ENCODE data around the gene CXCL1.
"Not testable (repeated sequence)": the region's sequence is repeated elsewhere in the genome, so short reads cannot be mapped to it uniquely, and the experiment has no call there.

Gene CXCL1

DNA sequence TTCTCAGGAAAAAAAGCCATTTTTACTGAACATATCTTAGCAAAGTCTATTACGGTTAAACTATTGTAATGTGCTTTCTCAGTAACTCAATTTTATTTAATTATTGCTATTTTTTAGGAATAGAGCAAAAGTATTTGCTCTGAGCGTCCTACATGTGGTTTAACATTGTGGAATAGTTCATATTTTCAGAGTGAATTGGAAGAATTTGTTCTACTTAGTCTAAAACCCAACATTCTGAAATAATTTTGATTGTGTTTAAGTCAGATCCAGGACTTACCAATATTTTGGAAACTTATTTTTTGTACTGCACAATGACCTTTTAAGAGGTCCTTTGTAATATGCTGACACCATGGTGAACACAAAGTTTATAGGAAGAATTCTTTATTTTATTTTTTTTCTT, 27.2 kb downstream of the CXCL1 start:
- Mint-ChIP-seq H3K36me3 (ENCODE audit: low read depth) (no peaks in the 10 kb centered on the region), H3K9me3 (no peaks in the 10 kb centered on the region), H3K4me3 (no peak overlapping the region), H3K4me1 (no peaks in the 10 kb centered on the region), H3K27ac (no peak overlapping the region), H3K27me3 (ENCODE audit: low read depth, poor library complexity) (peaks cover 3% of the 10 kb centered on the region)
- no peak for DNase-seq
- TF ChIP-seq, protein P1, sequence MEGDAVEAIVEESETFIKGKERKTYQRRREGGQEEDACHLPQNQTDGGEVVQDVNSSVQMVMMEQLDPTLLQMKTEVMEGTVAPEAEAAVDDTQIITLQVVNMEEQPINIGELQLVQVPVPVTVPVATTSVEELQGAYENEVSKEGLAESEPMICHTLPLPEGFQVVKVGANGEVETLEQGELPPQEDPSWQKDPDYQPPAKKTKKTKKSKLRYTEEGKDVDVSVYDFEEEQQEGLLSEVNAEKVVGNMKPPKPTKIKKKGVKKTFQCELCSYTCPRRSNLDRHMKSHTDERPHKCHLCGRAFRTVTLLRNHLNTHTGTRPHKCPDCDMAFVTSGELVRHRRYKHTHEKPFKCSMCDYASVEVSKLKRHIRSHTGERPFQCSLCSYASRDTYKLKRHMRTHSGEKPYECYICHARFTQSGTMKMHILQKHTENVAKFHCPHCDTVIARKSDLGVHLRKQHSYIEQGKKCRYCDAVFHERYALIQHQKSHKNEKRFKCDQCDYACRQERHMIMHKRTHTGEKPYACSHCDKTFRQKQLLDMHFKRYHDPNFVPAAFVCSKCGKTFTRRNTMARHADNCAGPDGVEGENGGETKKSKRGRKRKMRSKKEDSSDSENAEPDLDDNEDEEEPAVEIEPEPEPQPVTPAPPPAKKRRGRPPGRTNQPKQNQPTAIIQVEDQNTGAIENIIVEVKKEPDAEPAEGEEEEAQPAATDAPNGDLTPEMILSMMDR (IDR thresholded peaks at IDR 0.05): no peak

DNA sequence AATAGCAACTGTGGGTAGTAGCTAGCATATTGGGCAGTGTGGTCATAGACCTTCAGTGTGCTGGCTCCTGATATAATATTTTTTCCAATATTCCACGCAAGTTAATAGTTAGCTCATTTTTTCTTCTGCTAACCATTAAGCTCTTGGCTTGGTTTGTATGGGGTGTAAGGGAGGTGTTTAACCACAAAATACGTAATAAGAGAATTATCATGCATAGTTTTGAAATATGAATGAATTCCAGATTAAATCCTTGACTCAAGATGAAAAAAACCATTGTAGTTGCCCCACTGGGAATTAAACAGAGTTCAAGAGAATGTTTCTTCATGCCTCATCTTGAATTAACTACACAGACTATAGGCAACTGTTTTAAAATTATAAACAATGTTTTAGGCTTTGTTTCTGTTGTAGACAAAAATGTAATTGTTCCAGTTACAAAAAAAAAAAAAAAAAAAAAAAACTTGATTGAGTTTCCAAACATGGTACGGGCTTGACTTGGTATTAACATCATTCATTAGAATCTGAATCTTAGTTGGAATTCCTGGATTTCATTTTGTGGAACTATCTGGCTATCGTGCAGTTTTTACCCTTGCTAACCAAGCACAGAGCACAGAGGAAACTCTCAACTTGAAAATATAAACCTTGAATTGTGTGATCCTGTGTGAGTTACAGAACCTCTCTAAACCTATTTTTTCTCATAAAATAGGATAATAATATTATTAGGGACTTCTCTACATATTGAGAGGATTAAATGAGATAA, 28.4 kb downstream of the CXCL1 start:
- Mint-ChIP-seq H3K9me3 (no peaks in the 10 kb centered on the region), H3K27ac (no peak overlapping the region), H3K4me3 (no peak overlapping the region), H3K4me1 (peaks cover 2% of the 10 kb centered on the region), H3K27me3 (ENCODE audit: low read depth, poor library complexity) (peaks cover 3% of the 10 kb centered on the region), H3K36me3 (ENCODE audit: low read depth) (no peaks in the 10 kb centered on the region)
- TF ChIP-seq, protein P1 (IDR thresholded peaks at IDR 0.05): no peak
- DNase-seq: no peak

GRCh38 chr4:73899338-73899737, 30.1 kb downstream of the CXCL1 start:
- H3K4me3 Mint-ChIP-seq; H3K27ac Mint-ChIP-seq; H3K9me3 Mint-ChIP-seq; DNase-seq; H3K36me3 Mint-ChIP-seq (ENCODE audit: low read depth); H3K27me3 Mint-ChIP-seq (ENCODE audit: low read depth, poor library complexity); H3K4me1 Mint-ChIP-seq: not testable (repeated sequence)

GRCh38 chr4:73901031-73901430, 31.8 kb downstream of the CXCL1 start:
- peaks cover 9% of the 10 kb centered on the region for H3K4me1 Mint-ChIP-seq
- H3K27ac Mint-ChIP-seq: no peak overlapping the region
- H3K9me3 Mint-ChIP-seq: peaks cover under 1% of the 10 kb centered on the region
- H3K36me3 Mint-ChIP-seq (ENCODE audit: low read depth): no peaks in the 10 kb centered on the region
- no peak for DNase-seq
- no peak overlapping the region for H3K4me3 Mint-ChIP-seq
- TF ChIP-seq, protein P1 (IDR thresholded peaks at IDR 0.05): no peak
- peaks cover 4% of the 10 kb centered on the region for H3K27me3 Mint-ChIP-seq (ENCODE audit: low read depth, poor library complexity)

DNA sequence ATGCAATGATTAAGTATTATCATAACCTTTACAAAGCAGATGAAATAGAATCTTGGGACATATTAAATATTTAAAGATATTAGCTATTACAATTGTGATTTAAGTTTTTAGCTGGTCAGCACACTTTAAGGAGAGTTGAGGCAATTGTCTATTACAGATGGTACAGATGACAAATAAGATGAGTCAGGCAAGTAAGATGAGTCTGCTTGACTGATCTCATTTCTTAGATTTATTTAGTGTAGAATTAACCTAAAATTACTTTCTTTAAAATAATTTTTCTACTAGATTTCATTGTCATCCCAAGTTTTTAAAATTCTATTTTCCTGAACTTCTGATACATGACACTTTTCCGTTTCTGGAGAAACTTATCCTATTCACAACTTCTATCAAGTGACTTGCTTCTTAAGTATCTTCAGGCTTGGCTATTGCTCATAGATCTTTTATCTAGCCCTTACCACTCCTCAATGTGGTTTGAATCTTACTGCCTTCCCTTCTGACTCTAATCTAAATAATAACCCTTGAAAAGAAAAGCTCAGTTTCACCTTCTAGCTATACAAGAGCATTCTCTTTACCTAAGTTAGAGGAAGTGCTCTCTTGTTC, 32.9 kb downstream of the CXCL1 start:
- H3K27ac Mint-ChIP-seq: no peak overlapping the region

DNA sequence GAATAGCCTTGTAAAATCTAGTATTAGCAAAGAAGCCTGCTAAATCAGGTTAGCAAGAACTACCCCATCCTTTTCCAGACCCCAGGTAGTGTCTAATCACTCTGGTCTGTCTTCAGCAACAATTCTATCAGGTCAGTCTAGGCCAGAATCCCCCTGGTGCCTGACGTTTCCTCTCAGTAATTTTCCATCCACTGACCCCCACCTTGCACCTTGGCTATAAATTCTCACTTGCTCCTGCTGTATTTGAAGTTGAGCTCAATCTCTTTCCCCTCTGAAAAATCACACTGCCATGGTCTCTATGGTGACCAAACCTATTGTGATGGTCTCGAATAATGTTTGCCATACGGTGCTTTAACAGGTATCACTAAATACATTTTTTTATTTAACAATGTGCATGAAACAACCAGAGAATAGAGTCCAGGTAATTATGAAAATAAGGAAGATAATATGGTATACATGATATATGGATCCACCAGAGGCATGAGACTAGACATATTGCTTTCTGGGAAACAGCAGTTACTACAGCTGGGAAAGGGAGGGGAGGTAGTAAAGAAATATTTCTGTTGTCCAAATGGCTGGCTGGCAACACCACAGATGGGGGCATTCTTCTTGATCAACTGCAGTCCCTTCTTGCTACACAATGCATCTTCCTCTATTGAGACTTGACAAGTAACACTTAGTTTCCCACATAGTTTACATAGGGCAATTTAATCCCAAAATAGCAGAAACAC, 33.8 kb downstream of the CXCL1 start:
- Mint-ChIP-seq H3K27ac (peak overlapping the region; percentile 9), H3K36me3 (ENCODE audit: low read depth) (no peaks in the 10 kb centered on the region), H3K4me3 (no peak overlapping the region), H3K9me3 (peaks cover 9% of the 10 kb centered on the region), H3K27me3 (ENCODE audit: low read depth, poor library complexity) (peaks cover 4% of the 10 kb centered on the region), H3K4me1 (peaks cover 9% of the 10 kb centered on the region)
- TF ChIP-seq, protein P1 (IDR thresholded peaks at IDR 0.05): no peak
- no peak for DNase-seq

More for the DNA sequence above, 32.9 kb downstream of the CXCL1 start:
- H3K27me3 Mint-ChIP-seq (ENCODE audit: low read depth, poor library complexity): peaks cover 4% of the 10 kb centered on the region
- H3K9me3 Mint-ChIP-seq: peaks cover 9% of the 10 kb centered on the region
- no peak for DNase-seq
- H3K4me3 Mint-ChIP-seq: no peak overlapping the region
- TF ChIP-seq, protein P1 (IDR thresholded peaks at IDR 0.05): no peak
- peaks cover 9% of the 10 kb centered on the region for H3K4me1 Mint-ChIP-seq
- no peaks in the 10 kb centered on the region for H3K36me3 Mint-ChIP-seq (ENCODE audit: low read depth)
